Measurements from ENCODE around the gene PDGFA. TPM values are rescaled to one million over a fixed set of nuclear protein-coding genes. Genes with fewer than 3 reads are reported as not detected.

The PDGFA gene
- total RNA-seq, 1 experiment from 2014 or later: 24.8 TPM

DNA sequence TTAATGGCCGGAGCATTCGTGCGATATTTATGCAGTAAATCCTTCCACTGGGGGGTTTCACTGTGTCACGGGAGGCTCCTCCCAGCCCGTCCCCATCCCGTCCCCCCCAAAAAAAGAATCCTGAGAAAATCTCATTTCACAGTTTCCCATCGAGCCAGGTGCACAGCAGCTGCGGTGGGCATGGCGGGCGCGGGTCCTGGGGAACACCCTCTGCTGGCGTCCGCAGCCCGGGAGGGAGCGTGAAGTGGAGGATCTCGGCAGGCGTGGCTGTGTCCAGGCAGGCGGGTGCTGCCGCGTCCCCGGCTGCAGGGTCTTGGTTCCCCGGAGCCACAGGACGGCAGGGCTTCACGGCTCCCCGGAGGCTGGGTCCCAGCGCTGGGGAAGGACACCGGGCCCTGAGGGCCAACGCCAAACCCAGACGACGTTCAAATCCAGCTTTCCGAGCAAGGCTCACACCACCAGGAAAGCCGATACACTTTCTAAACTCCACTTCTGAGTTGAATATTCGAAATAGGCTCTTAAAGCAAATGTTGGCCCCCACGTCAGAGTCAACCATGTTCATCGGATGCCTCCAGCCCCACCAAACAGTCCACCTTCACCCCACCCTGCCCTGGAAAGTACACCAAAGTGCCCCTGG lies 55.7 kb downstream of the PDGFA start:
- Histone ChIP-seq H3K27ac (no peak overlapping the region), H3K36me3 (no peaks in the 10 kb centered on the region), H3K4me1 (replicated peaks) (peaks cover 40% of the 10 kb centered on the region), H3K27me3 (replicated peaks) (no peaks in the 10 kb centered on the region), H3K9me3 (replicated peaks) (no peaks in the 10 kb centered on the region), H3K4me3 (no peak overlapping the region)
- no peak for DNase-seq (ENCODE audit: low read depth in 1 of 2, low spot score in 2 of 2)

DNA sequence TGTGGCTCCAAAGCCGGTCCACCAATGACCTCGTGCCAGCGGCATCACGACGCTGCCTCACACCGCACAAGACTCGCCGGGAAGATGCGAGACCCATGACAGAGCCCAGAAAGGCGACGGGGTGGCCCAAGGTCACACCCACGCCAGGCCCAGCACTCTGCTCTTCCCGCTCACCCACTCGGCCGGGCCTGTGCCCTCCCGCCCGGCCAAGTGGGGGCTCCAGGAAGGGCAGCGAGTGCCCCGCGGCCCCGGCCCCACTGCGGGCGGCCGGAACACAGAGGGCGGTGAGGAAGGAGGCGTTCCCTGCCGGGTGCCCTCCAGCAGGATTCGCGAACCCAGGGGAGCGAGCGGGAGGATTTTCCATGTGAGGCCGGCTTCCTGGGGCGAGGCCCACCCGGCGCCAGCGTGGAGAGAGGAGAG lies 56.3 kb downstream of the PDGFA start:
- Histone ChIP-seq H3K4me3 (no peak overlapping the region), H3K36me3 (no peaks in the 10 kb centered on the region), H3K4me1 (replicated peaks) (peaks cover 40% of the 10 kb centered on the region), H3K9me3 (replicated peaks) (no peaks in the 10 kb centered on the region), H3K27me3 (replicated peaks) (no peaks in the 10 kb centered on the region), H3K27ac (no peak overlapping the region)
- DNase-seq (ENCODE audit: low read depth in 1 of 2, low spot score in 2 of 2): no peak

DNA sequence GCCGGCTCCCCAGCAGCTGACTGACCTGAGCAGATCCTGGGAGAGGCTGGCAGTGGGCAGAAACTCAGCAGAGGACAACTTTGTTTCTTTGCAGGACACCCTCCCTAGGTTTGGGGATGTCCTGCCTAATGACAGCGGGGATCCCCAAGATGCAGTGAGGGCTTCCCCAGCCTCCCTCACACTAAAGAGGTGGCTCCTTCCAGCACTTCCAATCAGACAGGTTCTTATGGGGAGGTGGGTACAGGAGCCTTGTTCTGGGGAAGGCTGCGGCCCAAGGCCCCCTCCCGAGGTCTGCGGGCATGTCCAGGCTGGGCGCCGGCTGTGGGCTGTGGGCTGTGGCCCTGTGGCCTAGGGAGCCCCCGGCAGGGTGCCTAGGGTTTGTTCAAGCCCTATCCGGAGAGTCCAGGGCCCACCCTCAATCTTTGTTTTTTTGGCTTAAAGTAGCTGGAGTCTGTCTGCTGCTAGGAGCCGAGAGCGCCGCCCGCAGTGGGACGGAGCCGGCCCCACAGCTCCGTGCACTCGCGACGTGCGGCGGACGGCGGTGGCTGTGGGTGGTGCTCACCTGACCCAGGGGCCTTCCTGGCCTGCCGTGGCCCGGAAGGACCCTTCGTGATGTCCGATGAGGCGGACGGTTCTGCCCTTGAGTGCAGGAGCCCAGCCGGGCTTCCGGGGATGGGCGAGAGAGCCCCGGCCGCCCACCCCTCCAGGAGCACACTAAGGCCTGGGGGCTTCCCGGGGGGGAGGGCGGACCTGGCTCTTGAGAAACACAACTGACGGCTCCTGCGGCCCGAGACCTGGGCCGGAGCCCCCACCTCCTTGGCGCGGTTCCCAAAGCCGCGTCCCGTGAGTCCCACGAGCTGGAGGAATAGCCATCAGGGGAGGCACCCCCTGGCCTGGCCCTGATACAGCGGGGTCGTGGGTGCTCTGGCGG lies 57.2 kb downstream of the PDGFA start:
- no peaks in the 10 kb centered on the region for H3K36me3 ChIP-seq
- H3K9me3 ChIP-seq (replicated peaks): no peaks in the 10 kb centered on the region
- no peak for DNase-seq (ENCODE audit: low read depth in 1 of 2, low spot score in 2 of 2)
- peaks cover 40% of the 10 kb centered on the region for H3K4me1 ChIP-seq (replicated peaks)
- H3K27ac ChIP-seq: no peak overlapping the region
- H3K27me3 ChIP-seq (replicated peaks): no peaks in the 10 kb centered on the region
- no peak overlapping the region for H3K4me3 ChIP-seq

DNA sequence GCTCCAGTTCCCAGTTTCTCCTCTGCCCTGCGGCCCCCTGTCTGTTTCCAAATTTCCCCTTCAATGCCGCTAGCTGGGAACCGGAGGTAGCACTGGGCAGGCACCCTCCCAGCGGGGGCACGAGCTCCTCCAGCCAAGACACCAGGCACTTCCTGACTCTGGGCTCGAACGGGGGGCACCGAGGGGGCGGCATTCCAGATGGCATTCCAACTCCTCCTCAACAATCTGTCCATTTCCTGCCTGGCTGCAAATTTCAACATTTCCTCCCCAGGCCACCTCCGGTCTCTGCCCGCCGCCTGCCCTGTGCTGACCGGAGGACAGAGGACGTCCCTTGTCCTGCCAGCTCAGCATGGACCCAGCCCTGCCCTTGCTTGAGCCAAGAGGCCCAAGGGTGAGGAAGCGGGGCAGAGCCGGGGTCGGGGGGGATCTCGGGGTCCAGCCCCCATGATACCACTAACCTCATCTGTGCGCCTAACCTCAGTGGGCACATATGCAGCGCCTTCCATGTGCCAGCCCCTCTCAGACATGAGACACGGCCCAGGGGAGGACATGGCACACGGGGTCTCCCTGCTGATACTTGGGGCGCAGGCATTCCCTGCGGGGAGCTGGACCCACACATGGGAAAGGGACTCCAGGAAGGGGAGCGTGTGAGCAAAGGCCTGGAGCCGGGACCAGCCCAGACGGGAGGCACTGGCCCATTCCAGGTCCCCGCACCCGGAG lies 58.0 kb downstream of the PDGFA start:
- Histone ChIP-seq H3K4me1 (replicated peaks) (peaks cover 40% of the 10 kb centered on the region), H3K27ac (no peak overlapping the region), H3K36me3 (no peaks in the 10 kb centered on the region), H3K4me3 (no peak overlapping the region), H3K9me3 (replicated peaks) (no peaks in the 10 kb centered on the region), H3K27me3 (replicated peaks) (no peaks in the 10 kb centered on the region)
- DNase-seq (ENCODE audit: low read depth in 1 of 2, low spot score in 2 of 2): peak in 1 of 2 experiments; percentile 24

DNA sequence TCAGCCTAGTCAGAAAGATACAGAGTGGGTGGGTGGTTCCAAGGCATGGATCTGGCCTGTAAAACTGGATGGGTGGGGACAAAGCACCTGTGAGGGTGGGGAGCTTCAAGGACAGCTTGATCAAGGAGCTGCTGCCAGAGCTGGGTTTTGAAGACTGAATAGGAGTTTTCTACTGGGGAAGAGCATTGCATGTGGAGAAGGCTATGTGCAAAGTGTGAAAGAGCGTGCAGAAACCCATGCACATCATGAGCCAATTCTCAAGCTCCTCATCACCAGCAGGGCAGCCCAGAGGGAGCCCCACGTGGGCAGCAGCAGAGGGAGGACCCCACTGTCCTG lies 58.6 kb downstream of the PDGFA start:
- Histone ChIP-seq H3K4me3 (no peak overlapping the region), H3K27me3 (replicated peaks) (no peaks in the 10 kb centered on the region), H3K9me3 (replicated peaks) (no peaks in the 10 kb centered on the region), H3K27ac (no peak overlapping the region), H3K4me1 (replicated peaks) (peaks cover 40% of the 10 kb centered on the region), H3K36me3 (no peaks in the 10 kb centered on the region)
- DNase-seq (ENCODE audit: low read depth in 1 of 2, low spot score in 2 of 2): no peak

DNA sequence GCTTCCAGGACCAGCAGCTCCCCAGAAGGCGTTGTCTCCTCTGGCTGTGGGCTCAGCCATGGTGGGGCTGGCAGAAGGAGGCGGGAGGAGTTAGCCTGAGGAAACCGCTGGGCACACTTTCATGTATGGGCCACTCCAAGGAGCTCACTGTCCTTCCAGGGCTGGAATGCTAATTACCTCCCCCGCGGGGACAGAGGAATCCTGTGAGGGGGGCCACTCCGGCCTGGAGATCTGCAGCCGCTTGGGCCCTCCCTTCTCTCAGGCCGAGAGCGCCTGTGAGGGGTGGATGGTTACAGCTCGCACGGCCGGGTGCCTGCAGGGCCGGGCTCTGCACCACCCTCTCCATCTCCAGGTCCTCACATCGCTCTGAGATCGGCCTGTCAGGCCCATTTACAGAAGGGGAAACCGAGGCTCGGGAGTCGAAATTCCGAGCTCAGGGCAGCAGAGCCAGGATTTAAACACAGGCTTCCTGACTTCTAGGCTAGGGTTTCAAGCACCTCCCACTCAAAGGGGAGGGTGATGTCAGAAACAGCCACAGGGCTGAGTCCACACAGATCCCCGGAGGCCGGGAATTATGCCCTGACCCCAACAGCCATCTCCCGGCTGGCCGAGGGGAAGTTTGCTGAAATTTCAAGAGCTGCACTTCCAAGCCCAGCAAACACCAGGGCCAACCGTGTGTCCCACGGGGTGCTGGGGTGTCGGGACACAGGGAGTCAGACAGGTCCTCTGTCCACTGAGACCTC lies 59.1 kb downstream of the PDGFA start:
- Histone ChIP-seq H3K36me3 (no peaks in the 10 kb centered on the region), H3K4me3 (no peak overlapping the region), H3K9me3 (replicated peaks) (no peaks in the 10 kb centered on the region), H3K27ac (0 out of 2 replicates have a peak overlapping the region, but pooled peaks have one; percentile 11), H3K27me3 (replicated peaks) (no peaks in the 10 kb centered on the region), H3K4me1 (replicated peaks) (peaks cover 41% of the 10 kb centered on the region)
- DNase-seq (ENCODE audit: low read depth in 1 of 2, low spot score in 2 of 2): peak in 1 of 2 experiments; percentile 67

DNA sequence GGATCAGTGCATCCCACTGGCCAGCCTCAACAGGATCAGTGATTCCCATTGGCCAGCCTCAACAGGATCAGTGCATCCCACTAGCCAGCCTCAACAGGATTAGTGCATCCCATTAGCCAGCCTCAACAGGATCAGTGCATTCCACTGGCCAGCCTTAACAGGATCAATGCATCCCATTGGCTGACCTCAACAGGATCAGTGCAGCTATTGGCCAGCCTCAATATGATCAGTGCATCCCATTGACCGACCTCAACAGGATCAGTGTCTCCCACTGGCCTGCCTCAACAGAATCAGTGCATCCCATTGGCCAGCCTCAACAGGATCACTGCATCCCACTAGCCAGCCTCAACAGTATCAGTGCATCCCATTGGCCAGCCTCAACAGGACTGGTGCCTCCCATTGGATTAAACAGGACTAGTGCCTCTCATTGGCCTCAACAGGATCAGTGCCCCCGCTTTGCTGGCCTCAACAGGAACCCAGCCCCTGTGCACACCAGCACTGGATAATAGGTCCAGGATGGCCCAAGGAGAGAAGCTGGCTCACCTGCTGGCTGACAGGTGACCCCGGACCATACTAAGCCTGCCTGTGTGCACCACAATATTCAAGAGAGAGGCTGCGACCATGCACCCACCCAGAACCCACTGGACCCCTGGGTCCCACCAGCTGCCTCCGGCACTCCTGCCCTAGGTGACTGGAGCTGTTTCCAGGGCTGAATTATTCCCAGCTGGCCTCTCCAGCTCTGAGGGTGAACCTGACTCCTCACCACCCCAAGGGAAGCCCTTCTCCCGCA lies 59.9 kb downstream of the PDGFA start:
- Histone ChIP-seq H3K36me3 (no peaks in the 10 kb centered on the region), H3K4me1 (replicated peaks) (peaks cover 38% of the 10 kb centered on the region), H3K9me3 (replicated peaks) (no peaks in the 10 kb centered on the region), H3K4me3 (no peak overlapping the region), H3K27me3 (replicated peaks) (no peaks in the 10 kb centered on the region), H3K27ac (0 out of 2 replicates have a peak overlapping the region, but pooled peaks have one; percentile 11)
- no peak for DNase-seq (ENCODE audit: low read depth in 1 of 2, low spot score in 2 of 2)

DNA sequence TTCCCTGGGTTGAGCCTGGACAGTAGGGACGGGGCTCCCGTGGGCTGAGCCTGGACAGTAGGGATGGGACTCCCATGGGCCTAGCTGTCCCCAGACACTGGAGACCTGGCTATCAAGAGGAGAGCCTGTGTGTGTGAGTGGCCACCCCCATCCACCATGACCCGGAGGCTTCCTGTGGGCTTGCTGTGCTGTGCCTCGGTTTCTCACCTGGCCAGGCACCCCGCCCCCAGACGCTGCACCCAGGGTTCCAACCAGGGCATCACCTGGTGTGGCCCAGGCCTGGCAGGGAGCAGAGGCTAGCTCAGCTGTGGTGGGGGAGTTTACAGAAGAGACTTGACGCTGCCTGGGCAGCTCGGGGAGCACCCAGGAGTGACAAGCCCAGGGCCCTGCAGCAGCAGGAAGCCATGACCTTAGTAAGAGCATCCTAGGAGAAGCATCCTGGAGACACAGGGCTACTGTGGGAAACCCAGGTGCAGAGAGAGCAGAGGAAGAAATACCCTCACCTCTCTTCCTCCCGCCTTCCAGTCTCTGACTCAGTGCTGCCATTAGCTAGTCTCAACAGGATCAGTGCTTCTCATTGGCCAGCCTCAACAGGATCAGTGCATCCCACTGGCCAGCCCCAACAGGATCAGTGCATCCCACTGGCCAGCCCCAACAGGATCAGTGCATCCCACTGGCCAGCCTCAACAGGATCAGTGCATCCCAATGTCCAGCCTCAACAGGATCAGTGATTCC lies 61.0 kb downstream of the PDGFA start:
- Histone ChIP-seq H3K4me1 (replicated peaks) (peaks cover 31% of the 10 kb centered on the region), H3K27me3 (replicated peaks) (no peaks in the 10 kb centered on the region), H3K27ac (no peak overlapping the region), H3K4me3 (no peak overlapping the region), H3K9me3 (replicated peaks) (no peaks in the 10 kb centered on the region), H3K36me3 (no peaks in the 10 kb centered on the region)
- DNase-seq (ENCODE audit: low read depth in 1 of 2, low spot score in 2 of 2): no peak

DNA sequence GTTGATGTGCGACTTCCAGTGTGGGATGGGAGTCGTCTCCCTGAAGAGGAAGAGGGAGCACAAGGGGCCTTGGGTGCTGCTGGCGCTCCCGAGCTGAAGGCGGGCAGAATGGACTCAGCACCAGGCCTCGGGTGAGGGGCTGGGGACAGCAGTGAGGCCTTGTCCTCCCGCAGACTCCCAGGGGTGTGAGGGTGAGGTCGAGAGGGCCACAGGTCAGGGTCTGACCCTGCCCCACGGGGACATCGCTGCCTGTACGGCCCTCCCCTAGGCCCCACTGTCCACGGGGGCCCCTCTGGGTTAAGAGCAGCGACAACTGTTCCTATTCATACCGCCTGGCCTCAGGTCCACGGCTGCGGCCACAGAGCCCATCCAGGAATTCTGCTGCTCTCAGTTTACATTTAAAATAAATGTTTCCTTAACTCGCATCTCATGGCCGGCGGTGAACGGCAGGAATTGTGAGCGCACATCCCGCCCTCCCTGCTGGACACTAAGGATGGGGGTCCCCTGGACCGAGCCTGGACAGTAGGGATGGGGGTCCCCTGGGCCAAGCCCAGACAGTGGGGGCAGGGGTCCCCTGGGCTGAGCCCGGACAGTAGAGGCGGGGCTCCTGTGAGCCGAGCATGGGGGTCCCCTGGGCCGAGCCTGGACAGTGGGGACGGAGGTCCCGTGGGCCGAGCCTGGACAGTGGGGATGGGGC lies 61.7 kb downstream of the PDGFA start:
- no peak for DNase-seq (ENCODE audit: low read depth in 1 of 2, low spot score in 2 of 2)
- H3K27ac ChIP-seq: no peak overlapping the region

DNA sequence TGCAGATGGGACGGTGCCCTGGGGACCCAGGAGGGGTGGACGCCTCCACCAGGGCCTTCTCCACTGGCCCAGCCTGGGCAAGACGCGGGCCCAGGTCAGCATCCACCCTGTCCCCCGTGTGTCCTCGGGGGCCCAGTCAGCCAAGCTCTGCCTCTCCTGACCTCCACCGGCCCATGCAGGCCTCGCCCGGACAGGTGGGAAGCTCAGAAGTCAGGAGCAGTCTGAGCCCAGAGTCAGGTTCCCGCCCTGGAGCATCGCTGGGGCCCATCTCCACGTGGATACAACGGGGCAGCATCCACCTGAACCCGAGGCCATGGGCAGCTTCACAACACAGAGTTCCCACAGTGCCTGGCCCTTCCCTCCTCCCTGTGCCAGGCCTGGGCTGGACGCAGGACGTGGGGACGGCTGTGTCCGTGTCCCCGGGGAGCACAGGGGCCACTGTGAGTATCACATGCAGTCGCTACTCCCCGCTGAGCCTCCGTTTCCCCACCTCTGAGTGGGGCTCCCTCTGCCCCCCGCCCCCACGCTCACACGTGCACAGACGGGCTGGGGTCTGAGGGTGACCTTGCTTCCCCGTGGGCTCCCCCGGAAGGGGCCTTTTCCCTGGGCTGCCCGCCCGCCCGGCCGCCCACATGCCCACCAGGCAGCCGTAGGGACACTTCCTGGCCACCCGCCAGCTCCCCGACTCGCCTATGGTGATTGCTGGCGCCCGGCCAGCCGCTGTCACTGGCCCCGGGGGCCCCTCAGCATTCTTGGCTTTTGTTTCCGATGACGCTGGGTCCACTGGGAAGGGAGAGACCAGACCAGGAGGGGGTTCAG lies 64.3 kb downstream of the PDGFA start:
- Histone ChIP-seq H3K9me3 (replicated peaks) (no peaks in the 10 kb centered on the region), H3K4me1 (replicated peaks) (peaks cover 36% of the 10 kb centered on the region), H3K36me3 (no peaks in the 10 kb centered on the region), H3K4me3 (no peak overlapping the region), H3K27ac (no peak overlapping the region), H3K27me3 (replicated peaks) (no peaks in the 10 kb centered on the region)
- DNase-seq (ENCODE audit: low read depth in 1 of 2, low spot score in 2 of 2): peak; percentile 57 to 79

More for the DNA sequence above, 61.7 kb downstream of the PDGFA start:
- H3K4me3 ChIP-seq: no peak overlapping the region
- H3K4me1 ChIP-seq (replicated peaks): peaks cover 35% of the 10 kb centered on the region
- H3K27me3 ChIP-seq (replicated peaks): no peaks in the 10 kb centered on the region
- H3K9me3 ChIP-seq (replicated peaks): no peaks in the 10 kb centered on the region
- H3K36me3 ChIP-seq: no peaks in the 10 kb centered on the region

DNA sequence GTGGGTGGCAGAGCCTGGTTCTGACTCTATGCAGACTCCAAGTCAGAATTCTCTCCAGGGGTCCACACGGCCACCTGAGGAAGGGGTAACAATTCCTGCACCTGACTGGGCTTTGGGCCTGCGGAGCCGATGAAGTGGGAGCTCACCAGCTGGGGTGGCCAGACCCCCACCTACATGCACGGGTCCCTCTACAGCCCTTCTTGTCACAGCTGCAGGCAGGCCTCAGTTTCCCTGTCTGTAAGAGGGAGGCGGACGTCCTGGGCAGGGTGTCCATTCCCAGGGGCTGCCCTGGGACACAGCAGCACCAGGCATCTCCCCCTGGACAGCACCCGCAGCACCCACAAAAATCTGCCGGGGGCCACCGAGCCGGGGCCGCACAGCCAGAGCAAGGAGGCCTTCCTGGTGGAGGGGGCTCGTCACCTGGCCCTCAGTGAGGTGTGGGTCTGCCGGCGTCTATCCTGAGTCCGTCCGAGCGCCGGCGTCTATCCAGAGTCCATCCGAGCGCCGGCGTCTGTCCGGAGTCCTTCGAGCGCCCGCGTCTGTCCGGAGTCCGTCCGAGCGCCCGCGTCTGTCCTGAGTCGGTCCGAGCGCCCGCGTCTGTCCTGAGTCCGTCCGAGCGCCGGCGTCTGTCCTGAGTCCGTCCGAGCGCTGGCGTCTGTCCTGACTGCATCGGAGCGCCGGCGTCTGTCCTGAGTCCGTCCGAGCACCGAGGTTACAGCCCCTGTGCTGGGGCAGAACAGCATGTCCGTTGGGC lies 65.1 kb downstream of the PDGFA start:
- DNase-seq (ENCODE audit: low read depth in 1 of 2, low spot score in 2 of 2): no peak
- Histone ChIP-seq H3K27me3 (replicated peaks) (no peaks in the 10 kb centered on the region), H3K27ac (no peak overlapping the region), H3K36me3 (no peaks in the 10 kb centered on the region), H3K4me1 (replicated peaks) (peaks cover 30% of the 10 kb centered on the region), H3K9me3 (replicated peaks) (no peaks in the 10 kb centered on the region), H3K4me3 (no peak overlapping the region)

Data from SJSA1 (cell line).